GM19438 (cell line): ENCODE data around the gene MSL1.

Source experiments
- ATAC-seq: cut with Tn5 transposase; IDR thresholded peaks from one replicate; pipeline ENCODE4 v1.9.1; 2021; ENCODE audit warnings: low read depth; ENCODE audit not compliant: unreplicated experiment

The MSL1 gene

GRCh38 chr17:40121181-40122135 lies at the start of gene MSL1:
Gene MSL1, plus strand, starts transcription at chr17:40121971. Its CDS starts 642 bp downstream, at chr17:40122613.
- peak; percentile 50 for ATAC-seq

- no peak for ATAC-seq
Observed at GRCh38 chr17:40072040-40072734, 49.6 kb upstream of the MSL1 start.

- ATAC-seq: no peak
Observed at GRCh38 chr17:40072735-40073346, 48.9 kb upstream of the MSL1 start.

GRCh38 chr17:40073454-40074174 lies 48.2 kb upstream of the MSL1 start:
- ATAC-seq: no peak

GRCh38 chr17:40074175-40074512 lies 47.6 kb upstream of the MSL1 start:
- ATAC-seq: no peak

- ATAC-seq: no peak
Observed at GRCh38 chr17:40074871-40075200, 46.9 kb upstream of the MSL1 start.

DNA sequence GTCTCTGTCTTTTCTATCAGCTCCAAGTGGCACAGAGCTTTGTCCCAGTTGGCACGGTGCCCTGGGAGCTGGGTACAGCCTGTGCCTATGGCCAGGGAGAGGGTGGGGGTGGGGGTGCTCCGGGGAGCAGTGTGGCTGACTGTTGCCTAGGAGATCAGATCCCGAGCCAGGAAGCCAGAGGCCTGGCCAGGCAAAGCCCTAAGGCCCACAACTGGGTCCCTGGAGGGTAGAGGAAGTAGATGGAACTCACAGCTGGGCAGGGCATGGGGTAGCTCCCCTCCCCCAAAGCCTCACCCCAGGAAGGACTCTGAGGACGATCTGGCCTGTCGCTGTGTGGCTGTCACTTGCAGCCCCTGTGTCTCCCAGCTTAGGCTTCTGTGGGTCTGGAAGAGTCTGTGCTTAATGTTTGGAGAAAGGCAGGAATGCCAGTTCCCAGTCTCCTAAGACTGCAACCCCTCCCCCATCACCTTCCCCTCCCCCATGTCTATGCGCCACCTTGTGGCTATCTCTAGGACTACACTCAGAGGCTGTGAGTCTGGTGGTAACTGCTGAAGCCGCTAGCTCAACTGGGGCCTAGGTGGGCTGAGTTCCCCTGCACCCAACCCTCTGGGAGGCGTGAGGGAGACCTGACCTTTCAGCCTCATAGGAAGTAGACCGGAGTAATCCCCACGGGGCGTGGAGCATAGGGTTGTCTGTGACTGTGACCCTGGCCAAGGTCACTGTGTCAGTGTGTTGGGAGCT lies 46.4 kb upstream of the MSL1 start:
- ATAC-seq: no peak

GRCh38 chr17:40075942-40076498 lies 45.8 kb upstream of the MSL1 start:
- no peak for ATAC-seq

DNA sequence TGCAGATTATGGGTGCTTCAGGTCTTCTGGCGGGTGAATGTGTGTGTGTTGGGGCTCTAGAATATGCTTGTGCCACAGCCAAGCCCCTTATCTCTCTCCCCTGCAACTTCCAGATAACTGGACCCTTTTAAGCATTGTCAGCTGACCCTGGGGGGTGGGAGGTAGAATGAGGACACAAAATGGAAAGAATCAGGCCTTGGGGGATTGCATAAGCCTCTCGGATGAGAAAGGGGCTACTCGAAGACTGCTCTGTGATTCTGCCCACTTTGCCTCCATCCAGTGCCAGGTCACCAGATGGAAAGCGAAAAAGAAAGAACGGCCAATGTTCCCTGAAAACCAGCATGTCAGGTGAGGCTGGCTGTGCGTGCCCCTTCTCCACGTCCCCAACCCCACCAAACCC lies 45.2 kb upstream of the MSL1 start:
- no peak for ATAC-seq

DNA sequence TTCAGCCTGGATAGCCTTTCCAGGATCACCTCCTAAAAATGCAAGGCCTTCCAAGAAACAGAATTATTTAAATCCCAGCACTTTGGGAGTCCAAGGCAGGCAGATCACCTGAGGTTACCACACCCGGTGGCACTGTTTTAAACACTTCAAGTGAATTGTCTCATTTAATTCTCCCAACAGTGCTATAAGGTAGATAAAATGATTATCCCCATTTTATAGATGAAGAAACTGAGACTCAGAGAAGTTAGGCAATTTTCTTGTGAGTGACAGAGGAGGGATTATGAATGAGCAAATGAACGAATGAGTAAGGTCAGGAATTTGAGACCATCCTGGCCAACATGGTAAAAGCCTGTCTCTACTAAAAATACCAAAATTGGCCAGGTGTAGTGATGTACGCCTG lies 42.2 kb upstream of the MSL1 start:
- no peak for ATAC-seq

GRCh38 chr17:40084477-40084876 lies 37.3 kb upstream of the MSL1 start:
- no peak for ATAC-seq

GRCh38 chr17:40086150-40087044 lies 35.4 kb upstream of the MSL1 start:
- no peak for ATAC-seq

- no peak for ATAC-seq
Observed at GRCh38 chr17:40087049-40087794, 34.5 kb upstream of the MSL1 start.

DNA sequence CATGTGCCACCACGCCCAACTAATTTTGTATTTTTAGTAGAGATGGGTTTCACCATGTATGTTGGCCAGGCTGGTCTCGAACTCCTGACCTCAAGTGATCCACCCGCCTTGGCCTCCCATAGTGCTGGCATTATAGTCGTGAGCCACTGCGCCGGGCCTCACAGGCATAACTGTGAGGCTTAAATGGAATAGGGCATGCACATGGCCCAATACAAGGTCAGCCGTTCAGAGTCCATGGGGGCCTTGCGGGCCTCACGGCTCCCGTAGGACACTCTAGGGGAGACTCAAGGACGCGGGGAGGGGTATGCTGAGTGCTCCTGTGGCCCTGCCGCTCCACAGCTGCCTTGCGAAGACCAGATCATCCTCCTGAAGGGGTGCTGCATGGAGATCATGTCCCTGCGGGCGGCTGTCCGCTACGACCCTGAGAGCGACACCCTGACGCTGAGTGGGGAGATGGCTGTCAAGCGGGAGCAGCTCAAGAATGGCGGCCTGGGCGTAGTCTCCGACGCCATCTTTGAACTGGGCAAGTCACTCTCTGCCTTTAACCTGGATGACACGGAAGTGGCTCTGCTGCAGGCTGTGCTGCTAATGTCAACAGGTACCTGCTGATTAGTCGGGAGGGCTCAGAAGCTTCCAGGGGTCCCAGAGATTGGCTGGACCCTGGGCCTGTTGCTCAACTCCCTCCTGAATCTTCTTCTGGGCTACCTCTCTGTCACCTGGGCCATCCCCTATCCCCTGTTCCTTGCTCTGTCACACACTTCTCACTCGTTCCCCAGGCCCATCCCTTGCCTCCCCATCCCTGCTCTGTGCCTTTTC lies 33.7 kb upstream of the MSL1 start:
- no peak for ATAC-seq

- no peak for ATAC-seq
Observed at GRCh38 chr17:40089077-40089895, 32.5 kb upstream of the MSL1 start.

DNA sequence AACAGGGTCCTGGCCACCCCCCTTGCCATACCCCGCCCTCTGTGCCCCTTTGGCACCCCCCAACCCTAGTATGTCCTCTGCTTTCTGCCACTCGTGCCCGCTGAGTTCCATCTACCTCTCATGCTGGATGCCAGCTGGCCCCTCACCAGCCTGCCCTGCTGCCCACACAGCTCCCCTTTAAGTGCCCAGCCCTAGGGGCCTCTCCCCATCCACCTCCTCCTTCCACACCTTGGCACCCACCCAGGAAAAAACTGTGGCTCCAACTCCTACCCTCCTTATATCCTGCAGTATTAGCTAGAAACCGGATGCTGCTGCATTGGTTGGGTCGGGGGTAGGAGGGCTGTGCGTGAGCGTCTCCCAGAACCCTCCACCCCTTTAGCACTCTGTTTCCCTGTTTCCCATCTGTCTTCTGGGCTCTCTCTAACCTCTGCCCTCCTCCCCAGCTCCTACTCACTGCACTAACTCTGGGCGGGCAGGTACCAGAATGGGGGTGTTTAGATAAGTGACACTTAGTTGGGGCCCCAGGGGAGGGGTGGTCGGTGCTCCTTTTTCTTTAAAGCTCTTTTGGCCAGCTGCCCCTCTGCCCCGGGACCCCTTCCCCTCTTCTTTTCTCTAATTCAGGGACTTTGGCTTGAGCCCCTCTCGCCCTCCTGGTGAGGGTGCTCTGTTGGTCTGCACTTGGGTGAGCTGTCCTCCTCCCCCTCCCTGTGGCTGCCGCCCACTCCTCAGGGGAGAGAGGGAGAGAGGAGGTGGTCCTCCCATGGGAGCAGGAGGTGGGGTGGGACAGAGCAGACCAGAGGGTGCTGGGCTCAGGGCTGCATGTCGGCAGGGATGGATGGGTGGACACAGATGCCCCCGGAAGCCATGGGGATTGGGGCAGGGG lies 31.3 kb upstream of the MSL1 start:
- no peak for ATAC-seq
